SU-DHL-6 (cell line): ENCODE measurements around the gene PXMP4.

Source experiments
- H2AFZ ChIP-seq: fragments of 200-600 bp; sonication (generic); 2 replicates; pipeline ENCODE4 v1.6.1; 2014; ENCODE audit warnings: low read depth, mild to moderate bottlenecking, moderate library complexity, mixed read lengths, antibody characterized with exemption, low read length; ENCODE audit not compliant: severe bottlenecking
- H3F3A ChIP-seq: fragments of 200-600 bp; shearing (Covaris generic); 2 replicates; pipeline ENCODE4 v1.6.0; 2016; ENCODE audit warnings: antibody characterized with exemption, mild to moderate bottlenecking; ENCODE audit not compliant: insufficient read depth
- H3K27ac ChIP-seq: fragments of 200-600 bp; sonication (generic); 2 replicates; pipeline ENCODE4 v1.5.1; 2016; ENCODE audit warnings: low read depth, mild to moderate bottlenecking, low read length, moderate library complexity, mixed read lengths
- H3K27me3 ChIP-seq: fragments of 200-600 bp; sonication (generic), shearing (Covaris generic); 2 replicates; pipeline ENCODE4 v1.6.0; 2014; ENCODE audit warnings: mild to moderate bottlenecking, low read length
- H3K36me3 ChIP-seq: fragments of 200-600 bp; sonication (generic); 2 replicates; pipeline ENCODE4 v1.6.1; 2014; ENCODE audit warnings: mild to moderate bottlenecking, low read length, mixed read lengths
- H3K4me2 ChIP-seq: fragments of 300-600, 200-600 bp; shearing (Covaris generic), sonication (generic); 2 replicates; pipeline ENCODE4 v1.6.0; 2014; ENCODE audit warnings: low read length, low read depth, mild to moderate bottlenecking; ENCODE audit not compliant: poor library complexity, severe bottlenecking
- H3K4me3 ChIP-seq: fragments of 200-600 bp; sonication (generic); 2 replicates; pipeline ENCODE4 v1.5.1; 2014; ENCODE audit warnings: antibody characterized with exemption, low read length, mild to moderate bottlenecking, mixed read lengths; ENCODE audit not compliant: insufficient read depth, poor library complexity, severe bottlenecking
- H3K79me2 ChIP-seq: fragments of 200-600 bp; sonication (generic); 2 replicates; pipeline ENCODE4 v1.6.1; 2014; ENCODE audit warnings: mild to moderate bottlenecking, low read length, moderate library complexity; ENCODE audit not compliant: insufficient read depth
- H3K9ac ChIP-seq: fragments of 200-600 bp; sonication (generic); 2 replicates; pipeline ENCODE4 v1.7.0; 2014; ENCODE audit warnings: mild to moderate bottlenecking, low read length
- H3K9me2 ChIP-seq: fragments of 200-600 bp; sonication (generic); replicated peaks from 2 replicates; pipeline ENCODE4 v1.6.1; 2014; ENCODE audit warnings: low read length; ENCODE audit not compliant: insufficient read depth
- H3K9me3 ChIP-seq: fragments of 200-600 bp; sonication (generic); 2 replicates; pipeline ENCODE4 v1.6.1; 2014; ENCODE audit warnings: low read length, mixed read lengths; ENCODE audit not compliant: insufficient read depth
- H4K20me1 ChIP-seq: fragments of 200-600 bp; sonication (generic); 2 replicates; pipeline ENCODE4 v1.6.1; 2014; ENCODE audit warnings: low read depth, mild to moderate bottlenecking, antibody characterized with exemption, low read length, moderate library complexity, mixed read lengths
- CTCF ChIP-seq: fragments of 200-600 bp; sonication (generic); IDR thresholded peaks from one replicate; pipeline ENCODE4 v1.5.1; 2017; ENCODE audit warnings: antibody characterized with exemption, mild to moderate bottlenecking, low read length, moderate library complexity; ENCODE audit not compliant: insufficient read depth, poor library complexity, severe bottlenecking
- EZH2phosphoT487 ChIP-seq: fragments of 200-600 bp; sonication (generic), shearing (Covaris generic); conservative IDR thresholded peaks from 2 replicates; pipeline ENCODE4 v1.6.1; 2018; ENCODE audit warnings: mild to moderate bottlenecking, antibody characterized with exemption, low read length, moderate library complexity, mixed read lengths

PXMP4 gene

GRCh38 chr20:33671573-33672288 lies 48.4 kb downstream of the PXMP4 start:
- H3K36me3 ChIP-seq = 0 out of 2 replicates have a peak, but pooled peaks cover 3% of the 10 kb centered on the region
- peaks cover 38% of the 10 kb centered on the region for H3K79me2 ChIP-seq
- H4K20me1 ChIP-seq = no peaks in the 10 kb centered on the region
- H3K9me3 ChIP-seq = no peaks in the 10 kb centered on the region
- H3K9me2 ChIP-seq = no peaks in the 10 kb centered on the region
- no peak overlapping the region for H2AFZ ChIP-seq
- H3K4me3 ChIP-seq = no peak overlapping the region
- no peaks in the 10 kb centered on the region for H3K27me3 ChIP-seq
- peaks cover 47% of the 10 kb centered on the region for H3F3A ChIP-seq
- H3K9ac ChIP-seq = peak overlapping the region; percentile 86
- no peak for TF ChIP-seq EZH2phosphoT487
- no peak for TF ChIP-seq CTCF
- peak overlapping the region; percentile 99 for H3K4me2 ChIP-seq
- peak overlapping the region; percentile 78 for H3K27ac ChIP-seq

- no peaks in the 10 kb centered on the region for H4K20me1 ChIP-seq
- no peak overlapping the region for H3K4me2 ChIP-seq
- TF ChIP-seq EZH2phosphoT487 (no peak), CTCF (no peak)
- no peak overlapping the region for H3K4me3 ChIP-seq
- no peaks in the 10 kb centered on the region for H3K27me3 ChIP-seq
- H3F3A ChIP-seq = peaks cover 47% of the 10 kb centered on the region
- H3K79me2 ChIP-seq = peaks cover 38% of the 10 kb centered on the region
- no peak overlapping the region for H2AFZ ChIP-seq
- H3K9me3 ChIP-seq = no peaks in the 10 kb centered on the region
- H3K27ac ChIP-seq = peak overlapping the region; percentile 78
- 0 out of 2 replicates have a peak, but pooled peaks cover 3% of the 10 kb centered on the region for H3K36me3 ChIP-seq
- H3K9ac ChIP-seq = no peak overlapping the region
- no peaks in the 10 kb centered on the region for H3K9me2 ChIP-seq
Measured at GRCh38 chr20:33670715-33671499, 49.2 kb downstream of the PXMP4 start.

DNA sequence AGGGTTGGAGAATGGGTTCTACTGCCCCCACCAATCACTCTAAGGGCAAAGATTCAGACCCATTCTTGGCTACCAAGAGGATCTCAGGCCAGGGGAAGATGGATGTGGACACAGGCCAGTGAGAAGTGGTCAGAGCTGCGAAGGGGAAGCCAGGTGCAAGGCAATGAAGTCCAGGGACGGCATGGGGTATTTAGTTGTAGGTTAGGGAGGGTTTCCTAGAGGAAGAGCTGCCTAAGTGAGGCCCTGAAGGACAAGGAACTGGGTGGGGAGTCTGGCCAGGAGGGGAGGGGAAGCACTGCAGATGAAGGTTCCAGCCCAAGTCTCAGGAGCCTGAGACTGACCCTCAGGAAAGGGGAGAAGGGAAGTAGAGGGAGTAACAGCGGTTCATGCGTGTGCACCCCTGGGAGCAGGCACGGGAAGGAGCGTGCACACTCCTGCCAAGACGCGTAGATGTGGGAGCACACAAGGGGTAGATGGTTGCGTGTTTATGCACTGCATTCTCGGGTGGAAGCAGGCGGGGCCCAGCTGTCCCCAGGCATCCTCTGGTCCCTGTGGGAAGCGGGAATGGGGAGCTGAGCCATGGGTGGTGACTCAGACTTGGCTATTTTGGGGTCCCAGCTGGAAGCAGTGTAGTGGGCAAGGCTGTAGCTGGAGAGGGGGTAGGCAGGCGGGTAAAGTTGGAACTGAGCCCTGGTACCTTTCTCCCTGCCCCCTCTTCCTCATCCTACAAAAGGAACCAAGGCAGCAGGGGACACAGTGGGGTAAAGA lies 50.1 kb downstream of the PXMP4 start:
- Histone ChIP-seq H3K36me3 (0 out of 2 replicates have a peak, but pooled peaks cover 3% of the 10 kb centered on the region), H3K9ac (peak overlapping the region; percentile 29; the same call in 1 of the 2 replicates), H3K27me3 (no peaks in the 10 kb centered on the region), H3K4me2 (peak overlapping the region; percentile 68), H3K9me3 (no peaks in the 10 kb centered on the region), H3K9me2 (no peaks in the 10 kb centered on the region), H2AFZ (no peak overlapping the region), H3K27ac (peak overlapping the region; percentile 78), H4K20me1 (no peaks in the 10 kb centered on the region), H3F3A (peaks cover 45% of the 10 kb centered on the region), H3K4me3 (no peak overlapping the region), H3K79me2 (peaks cover 38% of the 10 kb centered on the region)
- TF ChIP-seq EZH2phosphoT487 (no peak), CTCF (no peak)
